Measurements from ENCODE around the gene NDRG4.

The NDRG4 gene

DNA sequence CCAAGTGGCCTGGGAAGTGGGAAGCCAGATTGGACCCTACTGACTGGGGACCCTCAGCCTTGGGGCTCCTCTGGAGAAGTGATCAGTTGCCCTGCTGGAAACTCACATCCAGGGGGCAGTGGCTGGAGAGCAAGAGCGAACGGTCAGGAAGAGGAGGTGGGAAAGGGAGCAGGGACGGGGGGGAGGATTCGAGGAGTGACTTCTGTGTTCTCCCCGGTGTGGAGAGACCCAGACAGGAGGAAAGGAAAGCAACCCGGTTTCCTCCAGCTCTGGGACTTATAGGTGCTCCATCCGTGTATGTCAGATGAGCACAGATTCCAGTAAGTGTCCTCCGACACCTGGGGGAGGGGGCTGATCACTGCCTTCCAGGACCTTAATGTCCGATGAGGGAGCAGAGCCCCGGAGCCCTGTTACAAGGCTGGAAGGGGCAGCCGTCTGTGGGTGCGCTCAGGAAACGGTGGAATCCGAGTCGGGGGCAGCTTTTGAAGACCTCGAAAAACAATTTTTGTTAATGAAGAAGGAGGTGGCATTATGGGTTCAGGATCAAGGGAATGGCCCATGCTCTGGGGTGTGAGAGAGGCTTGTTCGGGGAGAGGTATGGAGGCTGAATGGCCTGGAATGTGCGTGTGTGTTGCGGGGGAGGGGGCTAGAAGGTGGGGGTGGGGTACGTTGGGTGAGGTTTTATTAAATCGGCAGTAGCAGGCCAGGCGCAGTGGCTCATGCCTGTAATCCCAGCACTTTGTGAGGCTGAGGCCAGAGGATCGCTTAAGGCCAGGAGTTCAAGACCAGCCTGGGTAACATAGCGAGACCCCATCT, 34.8 kb upstream of the NDRG4 start:
- Histone ChIP-seq H3K36me3 (ENCODE audit: control insufficient read depth in 5 of 5, insufficient read depth in 5 of 5, low read length in 5 of 5) (no peaks in the 10 kb centered on the region), H3K4me3 (ENCODE audit: low read depth in 1 of 5, low read length in 5 of 5) (peak overlapping the region in 4 of 5 donors; percentile 19 to 61 (median 58)), H3K4me1 (ENCODE audit: control insufficient read depth in 5 of 5, insufficient read depth in 5 of 5, low read length in 5 of 5) (peaks cover 0 to 21% (median 18%) of the 10 kb centered on the region in 5 donors), H3K27me3 (ENCODE audit: control insufficient read depth in 5 of 5, insufficient read depth in 4 of 5, low read length in 5 of 5) (peaks cover 13 to 47% (median 33%) of the 10 kb centered on the region in 5 donors), H3K9me3 (ENCODE audit: control insufficient read depth in 5 of 5, low read length in 5 of 5) (no peaks in the 10 kb centered on the region), H3K27ac (ENCODE audit: low read depth, low read length) (no peak overlapping the region), H3K9ac (ENCODE audit: low read length in 5 of 5) (peak overlapping the region in 1 of 5 donors; percentile 14)

DNA sequence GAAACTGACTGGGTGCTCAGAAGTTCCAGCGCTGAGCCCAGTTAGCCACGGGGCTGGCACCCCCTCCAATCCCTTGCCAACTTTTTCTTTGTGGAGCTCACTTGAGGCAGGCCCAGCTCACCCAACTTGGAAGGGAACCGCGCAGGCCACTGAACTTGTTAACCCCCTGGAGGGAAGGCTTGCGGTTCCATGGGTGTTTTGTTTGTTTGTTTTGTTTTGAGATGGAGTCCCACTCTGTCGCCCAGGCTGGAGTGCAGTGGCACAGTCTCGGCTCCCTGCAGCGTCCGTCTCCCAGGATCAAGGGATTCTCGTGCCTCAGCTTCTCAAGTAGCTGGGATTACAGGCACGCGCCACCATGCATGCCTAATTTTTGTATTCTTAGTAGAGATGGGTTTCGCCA, 34.1 kb upstream of the NDRG4 start:
- H3K9me3 ChIP-seq (ENCODE audit: control insufficient read depth in 5 of 5, low read length in 5 of 5), result no peaks in the 10 kb centered on the region
- H3K4me3 ChIP-seq (ENCODE audit: low read depth in 1 of 5, low read length in 5 of 5), result no peak overlapping the region
- no peak overlapping the region for H3K27ac ChIP-seq (ENCODE audit: low read depth, low read length)
- H3K4me1 ChIP-seq (ENCODE audit: control insufficient read depth in 5 of 5, insufficient read depth in 5 of 5, low read length in 5 of 5), result peaks cover 0 to 21% (median 18%) of the 10 kb centered on the region in 5 donors
- H3K9ac ChIP-seq (ENCODE audit: low read length in 5 of 5), result no peak overlapping the region
- H3K36me3 ChIP-seq (ENCODE audit: control insufficient read depth in 5 of 5, insufficient read depth in 5 of 5, low read length in 5 of 5), result no peaks in the 10 kb centered on the region
- H3K27me3 ChIP-seq (ENCODE audit: control insufficient read depth in 5 of 5, insufficient read depth in 4 of 5, low read length in 5 of 5), result peaks cover 13 to 47% (median 33%) of the 10 kb centered on the region in 5 donors

DNA sequence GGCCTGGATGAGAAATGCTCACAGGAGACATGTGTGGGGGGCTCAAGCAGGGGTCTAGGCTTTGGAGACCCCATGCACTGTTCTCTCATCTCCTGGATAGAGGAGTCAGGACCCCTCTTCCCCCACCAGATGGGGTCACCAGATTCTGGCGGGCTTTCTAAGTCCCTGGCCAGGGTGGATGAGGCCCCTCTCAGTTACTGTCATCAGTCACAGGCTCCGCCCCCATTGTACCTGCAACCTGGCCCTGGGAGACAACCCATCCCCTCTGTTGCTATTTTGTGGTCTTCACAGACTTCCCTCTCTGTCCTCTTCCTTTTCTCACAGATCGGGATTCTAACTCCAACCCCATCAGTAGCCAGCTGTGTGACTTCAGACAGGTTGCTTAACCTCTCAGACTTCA, 33.5 kb upstream of the NDRG4 start:
- Histone ChIP-seq H3K4me1 (ENCODE audit: control insufficient read depth in 5 of 5, insufficient read depth in 5 of 5, low read length in 5 of 5) (peaks cover 0 to 21% (median 18%) of the 10 kb centered on the region in 5 donors), H3K27me3 (ENCODE audit: control insufficient read depth in 5 of 5, insufficient read depth in 4 of 5, low read length in 5 of 5) (peaks cover 13 to 47% (median 33%) of the 10 kb centered on the region in 5 donors), H3K9ac (ENCODE audit: low read length in 5 of 5) (no peak overlapping the region), H3K9me3 (ENCODE audit: control insufficient read depth in 5 of 5, low read length in 5 of 5) (no peaks in the 10 kb centered on the region), H3K36me3 (ENCODE audit: control insufficient read depth in 5 of 5, insufficient read depth in 5 of 5, low read length in 5 of 5) (no peaks in the 10 kb centered on the region), H3K4me3 (ENCODE audit: low read depth in 1 of 5, low read length in 5 of 5) (no peak overlapping the region), H3K27ac (ENCODE audit: low read depth, low read length) (no peak overlapping the region)

DNA sequence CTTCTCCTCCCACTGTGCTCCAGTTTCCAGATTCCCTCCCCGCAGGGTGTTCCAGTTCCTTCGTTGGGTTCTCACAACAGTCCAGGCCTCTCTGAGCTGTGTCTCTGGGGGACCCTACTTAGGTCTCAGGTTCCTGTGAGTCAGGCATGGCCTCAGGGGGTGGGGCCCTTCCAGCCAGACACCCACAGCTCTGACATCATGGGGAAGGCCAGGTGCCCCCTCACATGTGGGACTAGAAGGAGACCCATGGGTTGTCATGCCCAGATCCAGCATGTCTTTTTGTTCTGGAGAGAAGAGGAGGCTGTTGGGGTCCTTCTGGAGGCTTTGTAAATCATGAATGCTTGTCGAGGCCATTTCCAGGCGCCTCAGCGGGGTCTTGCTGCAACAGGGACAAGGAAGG, 32.0 kb upstream of the NDRG4 start:
- H3K9ac ChIP-seq (ENCODE audit: low read length in 5 of 5), result no peak overlapping the region
- H3K36me3 ChIP-seq (ENCODE audit: control insufficient read depth in 5 of 5, insufficient read depth in 5 of 5, low read length in 5 of 5), result no peaks in the 10 kb centered on the region
- peaks cover 11 to 37% (median 28%) of the 10 kb centered on the region in 5 donors for H3K27me3 ChIP-seq (ENCODE audit: control insufficient read depth in 5 of 5, insufficient read depth in 4 of 5, low read length in 5 of 5)
- no peaks in the 10 kb centered on the region for H3K9me3 ChIP-seq (ENCODE audit: control insufficient read depth in 5 of 5, low read length in 5 of 5)
- peaks cover 0 to 20% (median 16%) of the 10 kb centered on the region in 5 donors for H3K4me1 ChIP-seq (ENCODE audit: control insufficient read depth in 5 of 5, insufficient read depth in 5 of 5, low read length in 5 of 5)
- no peak overlapping the region for H3K27ac ChIP-seq (ENCODE audit: low read depth, low read length)
- H3K4me3 ChIP-seq (ENCODE audit: low read depth in 1 of 5, low read length in 5 of 5), result no peak overlapping the region

DNA sequence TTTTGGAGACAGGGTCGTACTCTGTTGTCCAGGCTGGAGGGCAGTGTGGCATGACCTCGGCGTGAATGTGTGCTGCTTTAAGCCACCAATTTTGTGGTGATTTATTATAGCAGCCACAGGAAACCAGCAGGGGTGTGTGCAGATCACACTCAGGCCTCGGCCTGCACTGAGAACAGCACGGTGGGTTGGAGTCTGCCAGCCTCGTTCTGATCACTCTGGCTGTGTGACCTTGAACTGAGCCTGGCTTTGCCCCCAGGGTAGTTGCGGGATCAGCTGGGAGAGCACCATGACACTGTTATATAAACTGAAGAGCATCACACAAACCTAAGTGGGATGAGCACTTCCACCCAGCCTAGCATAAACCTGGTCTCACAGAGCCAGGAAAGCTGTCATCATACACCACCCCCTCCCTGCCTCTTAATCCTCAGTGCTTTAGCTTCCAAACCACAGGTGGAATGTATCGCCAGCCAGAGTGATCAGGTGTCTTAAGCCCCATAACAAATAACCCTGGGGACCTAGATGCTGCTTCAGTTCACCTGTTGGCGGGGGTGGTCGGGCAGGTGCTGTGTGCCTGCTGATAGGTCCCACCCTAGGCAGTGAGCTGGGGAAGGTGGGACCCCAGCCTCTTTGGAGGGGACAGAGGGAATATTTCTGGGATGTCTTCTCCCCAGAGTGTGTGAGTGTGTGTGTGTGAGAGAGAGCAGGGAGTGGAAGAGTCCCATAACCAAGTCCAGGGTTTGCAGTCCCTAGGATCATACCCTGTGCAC, 28.6 kb upstream of the NDRG4 start:
- Histone ChIP-seq H3K36me3 (ENCODE audit: control insufficient read depth in 5 of 5, insufficient read depth in 5 of 5, low read length in 5 of 5) (no peaks in the 10 kb centered on the region), H3K9ac (ENCODE audit: low read length in 5 of 5) (no peak overlapping the region), H3K4me1 (ENCODE audit: control insufficient read depth in 5 of 5, insufficient read depth in 5 of 5, low read length in 5 of 5) (peaks cover 0 to 14% (median 2%) of the 10 kb centered on the region in 5 donors), H3K27me3 (ENCODE audit: control insufficient read depth in 5 of 5, insufficient read depth in 4 of 5, low read length in 5 of 5) (peaks cover 3 to 16% (median 10%) of the 10 kb centered on the region in 5 donors), H3K9me3 (ENCODE audit: control insufficient read depth in 5 of 5, low read length in 5 of 5) (no peaks in the 10 kb centered on the region), H3K27ac (ENCODE audit: low read depth, low read length) (no peak overlapping the region), H3K4me3 (ENCODE audit: low read depth in 1 of 5, low read length in 5 of 5) (no peak overlapping the region)

DNA sequence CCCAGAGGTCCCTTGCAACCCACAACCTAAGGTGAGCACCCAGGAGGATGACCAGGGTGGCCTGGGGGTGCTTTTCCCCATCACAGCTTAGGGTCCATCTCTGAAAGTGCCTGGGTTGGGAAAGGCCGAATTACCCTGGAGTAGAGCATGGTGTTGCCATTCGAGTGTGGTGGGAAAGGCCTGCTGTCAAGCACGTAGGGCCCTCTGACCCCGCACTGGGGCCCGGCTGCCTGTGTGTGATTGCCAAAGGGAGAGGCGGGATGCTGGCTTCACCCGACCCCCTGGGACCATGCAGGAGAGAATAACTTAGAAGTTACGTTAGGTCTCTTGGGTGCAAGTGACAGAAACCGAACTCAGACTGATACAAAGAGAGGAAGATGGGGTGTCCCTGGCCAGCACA, 27.7 kb upstream of the NDRG4 start:
- Histone ChIP-seq H3K36me3 (ENCODE audit: control insufficient read depth in 5 of 5, insufficient read depth in 5 of 5, low read length in 5 of 5) (no peaks in the 10 kb centered on the region), H3K4me1 (ENCODE audit: control insufficient read depth in 5 of 5, insufficient read depth in 5 of 5, low read length in 5 of 5) (peaks cover 0 to 14% (median 2%) of the 10 kb centered on the region in 5 donors), H3K4me3 (ENCODE audit: low read depth in 1 of 5, low read length in 5 of 5) (no peak overlapping the region), H3K27me3 (ENCODE audit: control insufficient read depth in 5 of 5, insufficient read depth in 4 of 5, low read length in 5 of 5) (peaks cover 2 to 10% (median 4%) of the 10 kb centered on the region in 5 donors), H3K9ac (ENCODE audit: low read length in 5 of 5) (no peak overlapping the region), H3K27ac (ENCODE audit: low read depth, low read length) (no peak overlapping the region), H3K9me3 (ENCODE audit: control insufficient read depth in 5 of 5, low read length in 5 of 5) (no peaks in the 10 kb centered on the region)

DNA sequence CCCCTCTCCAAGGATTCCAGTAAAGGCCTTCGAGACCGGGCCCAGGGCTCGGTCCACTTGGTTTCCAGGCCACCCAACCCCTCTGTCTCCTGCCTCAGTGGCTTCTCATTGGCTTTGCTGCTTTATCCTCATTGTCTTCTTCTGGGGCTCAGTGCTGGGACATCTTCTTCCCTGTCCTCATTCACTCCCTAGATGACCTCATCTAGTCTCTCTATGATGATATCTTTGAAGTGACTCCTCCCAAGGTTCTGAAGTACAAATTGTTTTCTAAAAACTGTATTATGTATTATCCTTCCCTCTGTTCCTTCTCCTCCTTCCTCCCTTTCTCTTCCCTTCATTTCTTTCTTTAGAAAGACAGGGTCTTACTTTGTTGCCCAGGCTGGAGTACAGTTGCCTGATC, 27.1 kb upstream of the NDRG4 start:
- Histone ChIP-seq H3K9me3 (ENCODE audit: control insufficient read depth in 5 of 5, low read length in 5 of 5) (no peaks in the 10 kb centered on the region), H3K27me3 (ENCODE audit: control insufficient read depth in 5 of 5, insufficient read depth in 4 of 5, low read length in 5 of 5) (peaks cover 0 to 5% (median 2%) of the 10 kb centered on the region in 5 donors), H3K4me3 (ENCODE audit: low read depth in 1 of 5, low read length in 5 of 5) (no peak overlapping the region), H3K4me1 (ENCODE audit: control insufficient read depth in 5 of 5, insufficient read depth in 5 of 5, low read length in 5 of 5) (peaks cover 0 to 14% (median 2%) of the 10 kb centered on the region in 5 donors), H3K27ac (ENCODE audit: low read depth, low read length) (no peak overlapping the region), H3K9ac (ENCODE audit: low read length in 5 of 5) (no peak overlapping the region), H3K36me3 (ENCODE audit: control insufficient read depth in 5 of 5, insufficient read depth in 5 of 5, low read length in 5 of 5) (no peaks in the 10 kb centered on the region)

DNA sequence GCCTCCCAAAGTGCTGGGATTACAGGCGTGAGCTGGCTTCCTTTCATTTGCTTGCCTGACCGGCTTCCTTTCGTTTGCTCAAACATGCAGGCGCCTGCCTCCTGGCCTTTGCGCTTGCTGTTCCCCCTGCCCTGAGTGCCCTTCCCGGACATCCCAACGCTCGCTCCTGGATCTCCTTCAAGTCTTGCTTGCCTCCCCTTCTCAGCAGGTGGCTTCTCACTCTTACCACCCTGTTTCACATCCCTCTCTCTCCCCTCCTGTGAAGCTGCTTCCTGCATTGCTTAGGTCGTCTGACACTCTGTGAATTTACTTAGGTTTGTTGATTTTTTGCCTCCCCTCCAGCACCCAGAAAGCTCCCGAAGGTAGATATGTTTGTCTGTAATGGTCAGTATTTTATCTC, 25.6 kb upstream of the NDRG4 start:
- Histone ChIP-seq H3K9ac (ENCODE audit: low read length in 5 of 5) (no peak overlapping the region), H3K27ac (ENCODE audit: low read depth, low read length) (no peak overlapping the region), H3K27me3 (ENCODE audit: control insufficient read depth in 5 of 5, insufficient read depth in 4 of 5, low read length in 5 of 5) (peaks cover 0 to 2% (median 0%) of the 10 kb centered on the region in 5 donors), H3K9me3 (ENCODE audit: control insufficient read depth in 5 of 5, low read length in 5 of 5) (no peaks in the 10 kb centered on the region), H3K36me3 (ENCODE audit: control insufficient read depth in 5 of 5, insufficient read depth in 5 of 5, low read length in 5 of 5) (no peaks in the 10 kb centered on the region), H3K4me1 (ENCODE audit: control insufficient read depth in 5 of 5, insufficient read depth in 5 of 5, low read length in 5 of 5) (peaks cover 0 to 14% (median 2%) of the 10 kb centered on the region in 5 donors), H3K4me3 (ENCODE audit: low read depth in 1 of 5, low read length in 5 of 5) (no peak overlapping the region)

DNA sequence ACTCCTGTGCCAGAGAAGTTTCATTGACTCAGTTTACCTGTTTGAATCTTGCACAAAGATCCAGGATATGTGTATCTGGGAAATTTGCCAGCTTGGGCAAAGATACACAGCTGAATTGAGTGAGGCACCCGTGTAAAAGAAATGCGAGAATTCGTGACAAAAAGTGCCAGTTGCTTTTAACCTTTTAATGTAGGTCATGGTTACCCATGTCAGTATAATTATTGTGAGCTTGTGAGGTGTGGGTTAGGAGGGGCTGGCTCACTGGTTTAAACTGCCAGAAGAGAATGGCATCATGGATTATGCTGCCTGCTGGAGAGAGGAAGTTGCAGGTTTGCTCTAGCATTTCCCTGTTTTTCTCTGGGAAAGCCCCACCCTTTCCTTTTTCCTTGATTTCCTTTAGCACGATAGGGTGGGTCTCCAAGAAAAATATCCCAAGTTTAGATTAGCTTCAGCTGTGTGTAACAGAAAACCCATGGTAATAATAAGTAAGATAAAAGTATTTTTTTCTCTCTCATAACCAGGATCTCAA, 24.8 kb upstream of the NDRG4 start:
- Histone ChIP-seq H3K4me1 (ENCODE audit: control insufficient read depth in 5 of 5, insufficient read depth in 5 of 5, low read length in 5 of 5) (peaks cover 0 to 14% (median 2%) of the 10 kb centered on the region in 5 donors), H3K4me3 (ENCODE audit: low read depth in 1 of 5, low read length in 5 of 5) (no peak overlapping the region), H3K9ac (ENCODE audit: low read length in 5 of 5) (no peak overlapping the region), H3K27me3 (ENCODE audit: control insufficient read depth in 5 of 5, insufficient read depth in 4 of 5, low read length in 5 of 5) (peaks cover 0 to 2% (median 0%) of the 10 kb centered on the region in 5 donors), H3K36me3 (ENCODE audit: control insufficient read depth in 5 of 5, insufficient read depth in 5 of 5, low read length in 5 of 5) (no peaks in the 10 kb centered on the region), H3K27ac (ENCODE audit: low read depth, low read length) (no peak overlapping the region), H3K9me3 (ENCODE audit: control insufficient read depth in 5 of 5, low read length in 5 of 5) (no peaks in the 10 kb centered on the region)

DNA sequence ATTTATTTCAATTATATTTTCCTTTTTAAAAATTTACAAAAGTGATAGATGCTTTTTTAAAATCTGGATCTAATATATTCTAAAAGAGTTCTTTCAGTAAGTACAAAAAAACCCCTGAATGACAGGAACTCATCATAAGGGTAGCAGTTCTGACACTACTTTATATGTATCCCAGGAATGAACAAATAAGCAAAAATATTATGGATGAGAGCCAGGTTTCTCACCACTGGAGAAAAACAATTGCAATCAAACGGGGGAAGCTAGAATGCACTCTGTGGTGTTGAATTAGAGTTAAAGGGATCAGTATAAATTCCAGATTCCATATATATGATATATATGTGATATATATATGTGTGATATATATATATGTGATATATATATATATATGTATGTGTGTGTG, 23.2 kb upstream of the NDRG4 start:
- no peak overlapping the region for H3K27ac ChIP-seq (ENCODE audit: low read depth, low read length)
- peaks cover 0 to 14% (median 2%) of the 10 kb centered on the region in 5 donors for H3K4me1 ChIP-seq (ENCODE audit: control insufficient read depth in 5 of 5, insufficient read depth in 5 of 5, low read length in 5 of 5)
- no peak overlapping the region for H3K4me3 ChIP-seq (ENCODE audit: low read depth in 1 of 5, low read length in 5 of 5)
- H3K9me3 ChIP-seq (ENCODE audit: control insufficient read depth in 5 of 5, low read length in 5 of 5), result no peaks in the 10 kb centered on the region
- H3K27me3 ChIP-seq (ENCODE audit: control insufficient read depth in 5 of 5, insufficient read depth in 4 of 5, low read length in 5 of 5), result no peaks in the 10 kb centered on the region
- H3K36me3 ChIP-seq (ENCODE audit: control insufficient read depth in 5 of 5, insufficient read depth in 5 of 5, low read length in 5 of 5), result no peaks in the 10 kb centered on the region
- no peak overlapping the region for H3K9ac ChIP-seq (ENCODE audit: low read length in 5 of 5)
